Neutrophil (primary cell): Measurements from ENCODE around the gene COPZ1.

Experiments
- H3K27ac ChIP-seq: fragments of 200-600 bp; sonication (generic); 2 replicates; pipeline ENCODE4 v1.5.1; 2016; ENCODE audit warnings: mild to moderate bottlenecking, moderate library complexity
- H3K27me3 ChIP-seq: fragments of 200-600 bp; sonication (generic); 2 replicates; pipeline ENCODE4 v1.6.0; 2016; ENCODE audit warnings: mild to moderate bottlenecking
- H3K36me3 ChIP-seq: fragments of 200-600 bp; sonication (generic); 2 replicates; pipeline ENCODE4 v1.5.1; 2017
- H3K4me1 ChIP-seq, 2 experiments: fragments of 200-600 bp in 1 of 2; sonication (generic) in 1 of 2; 1 replicate in 1 of 2; 2 replicates in 1 of 2; pipeline versions ENCODE4 v1.5.1 to v1.6.1; 2013 to 2016; ENCODE audit warnings: low read depth in 1 of 2, low read length in 1 of 2, mild to moderate bottlenecking in 1 of 2, moderate library complexity in 1 of 2; ENCODE audit not compliant: control insufficient read depth in 1 of 2, insufficient read depth in 1 of 2
- H3K4me3 ChIP-seq, 2 experiments: fragments of 200-600 bp in 1 of 2; sonication (generic) in 1 of 2; 1 replicate in 1 of 2; 2 replicates in 1 of 2; pipeline ENCODE4 v1.5.1; 2013 to 2016; ENCODE audit warnings: low read depth in 1 of 2, low read length in 1 of 2, mild to moderate bottlenecking in 1 of 2, moderate library complexity in 1 of 2
- H3K9me3 ChIP-seq: fragments of 200-600 bp; sonication (generic); 2 replicates; pipeline ENCODE4 v1.5.1; 2016
- CTCF ChIP-seq: fragments of 200-600 bp; sonication (generic); IDR thresholded peaks from 2 replicates; pipeline ENCODE4 v1.5.1; 2016; ENCODE audit warnings: antibody characterized with exemption

The COPZ1 gene

GRCh38 chr12:54294152-54294952 is 30.6 kb upstream of the COPZ1 start:
- peak; percentile 91 for TF ChIP-seq CTCF
- Histone ChIP-seq H3K9me3 (no peaks in the 10 kb centered on the region), H3K4me1 (peaks cover 78 to 96% of the 10 kb centered on the region in 2 experiments), H3K4me3 (peak overlapping the region; percentile 82 to 91), H3K36me3 (peaks cover 68% of the 10 kb centered on the region), H3K27ac (peak overlapping the region; percentile 93), H3K27me3 (no peaks in the 10 kb centered on the region)

- H3K4me3 ChIP-seq = peak overlapping the region; percentile 82 to 91
- peak overlapping the region; percentile 93 for H3K27ac ChIP-seq
- no peak for TF ChIP-seq CTCF
- H3K4me1 ChIP-seq = peaks cover 71 to 93% of the 10 kb centered on the region in 2 experiments
- no peaks in the 10 kb centered on the region for H3K27me3 ChIP-seq
- no peaks in the 10 kb centered on the region for H3K9me3 ChIP-seq
- H3K36me3 ChIP-seq = peaks cover 61% of the 10 kb centered on the region
These were observed 29.9 kb upstream of the COPZ1 start for GRCh38 chr12:54294953-54295566.

GRCh38 chr12:54296393-54297099 is 28.4 kb upstream of the COPZ1 start:
- Histone ChIP-seq H3K9me3 (no peaks in the 10 kb centered on the region), H3K36me3 (peaks cover 46% of the 10 kb centered on the region), H3K27me3 (no peaks in the 10 kb centered on the region), H3K27ac (peak overlapping the region; percentile 93), H3K4me3 (peak overlapping the region; percentile 82 to 91), H3K4me1 (peaks cover 69 to 85% of the 10 kb centered on the region in 2 experiments)
- no peak for TF ChIP-seq CTCF

GRCh38 chr12:54298904-54299303 is 26.0 kb upstream of the COPZ1 start:
- H3K4me1 ChIP-seq = peaks cover 69 to 85% of the 10 kb centered on the region in 2 experiments
- peaks cover 22% of the 10 kb centered on the region for H3K36me3 ChIP-seq
- peak overlapping the region; percentile 82 to 91 for H3K4me3 ChIP-seq
- H3K27me3 ChIP-seq = no peaks in the 10 kb centered on the region
- TF ChIP-seq CTCF = no peak
- H3K9me3 ChIP-seq = no peaks in the 10 kb centered on the region
- peak overlapping the region; percentile 93 for H3K27ac ChIP-seq

- H3K27ac ChIP-seq = peak overlapping the region; percentile 93
- no peak for TF ChIP-seq CTCF
- H3K4me1 ChIP-seq = peaks cover 69 to 85% of the 10 kb centered on the region in 2 experiments
- H3K36me3 ChIP-seq = peaks cover 15% of the 10 kb centered on the region
- no peaks in the 10 kb centered on the region for H3K27me3 ChIP-seq
- H3K4me3 ChIP-seq = peak overlapping the region; percentile 82 to 91
- H3K9me3 ChIP-seq = no peaks in the 10 kb centered on the region
These were observed 25.3 kb upstream of the COPZ1 start for GRCh38 chr12:54299515-54300224.
